GM12864 (cell line): ENCODE data around the gene FAM53C.

Source experiments
- DNase-seq: peaks from one replicate; pipeline ENCODE4 v3.0.0-alpha.2; 2011; ENCODE audit warnings: low read depth
- H3K4me3 ChIP-seq: 2 replicates; pipeline ENCODE4 v1.5.1; 2011; ENCODE audit warnings: mild to moderate bottlenecking, low read depth, low read length, control low read depth
- CTCF ChIP-seq: IDR thresholded peaks from 2 replicates; pipeline ENCODE4 v1.5.1; 2011; ENCODE audit warnings: low read depth, mild to moderate bottlenecking, moderate library complexity, low read length, control low read depth, inconsistent platforms; ENCODE audit errors: missing control alignments

The FAM53C gene

GRCh38 chr5:138370537-138370936 lies 32.5 kb downstream of the FAM53C start:
- no peak for TF ChIP-seq CTCF
- H3K4me3 ChIP-seq: no peak overlapping the region
- no peak for DNase-seq

- no peak for DNase-seq
- no peak for TF ChIP-seq CTCF
- H3K4me3 ChIP-seq: no peak overlapping the region
Observed at GRCh38 chr5:138371454-138371853, 33.4 kb downstream of the FAM53C start.

GRCh38 chr5:138372225-138372624 lies 34.2 kb downstream of the FAM53C start:
- H3K4me3 ChIP-seq: no peak overlapping the region

DNA sequence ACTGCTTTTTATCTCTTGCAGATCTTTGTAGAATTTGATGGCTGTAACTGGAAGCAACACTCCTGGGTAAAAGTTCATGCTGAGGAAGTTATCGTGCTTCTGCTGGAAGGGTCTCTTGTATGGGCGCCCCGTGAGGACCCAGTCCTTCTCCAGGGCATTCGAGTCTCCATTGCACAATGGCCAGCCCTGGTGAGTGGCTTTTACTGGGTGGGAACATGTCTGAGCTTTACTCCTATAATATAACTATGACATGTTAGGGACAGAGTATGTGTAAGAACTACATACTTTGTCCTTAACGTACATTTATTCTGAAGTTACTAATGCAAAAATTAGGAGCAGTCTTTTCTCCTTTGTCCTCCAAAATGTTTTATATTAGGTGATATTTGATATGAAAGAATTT lies 34.6 kb downstream of the FAM53C start:
- no peak for DNase-seq
- TF ChIP-seq CTCF: no peak

More at GRCh38 chr5:138372225-138372624, 34.2 kb downstream of the FAM53C start:
- DNase-seq: no peak
- TF ChIP-seq CTCF: no peak

DNA sequence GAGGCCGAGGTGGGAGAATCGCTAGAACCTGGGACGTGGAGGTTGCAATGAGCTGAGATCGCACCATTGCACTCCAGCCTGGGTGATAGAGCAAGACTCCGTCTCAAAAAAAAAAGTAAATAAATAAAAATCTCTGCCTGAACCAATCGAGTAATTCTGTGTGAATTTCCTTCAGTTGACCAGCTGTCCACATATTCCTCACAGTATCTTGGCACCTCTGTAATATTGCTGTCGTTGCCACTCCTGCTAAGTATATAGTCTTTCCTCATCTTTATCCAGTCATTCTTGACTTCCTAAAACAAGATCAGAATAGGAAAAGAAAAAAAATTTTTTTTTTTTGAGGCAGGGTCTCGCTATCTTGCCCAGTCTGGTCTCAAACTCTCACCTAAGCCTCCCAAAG lies 44.3 kb downstream of the FAM53C start:
- no peak for DNase-seq
- no peak for TF ChIP-seq CTCF
- no peak overlapping the region for H3K4me3 ChIP-seq

More for the DNA sequence above, 34.6 kb downstream of the FAM53C start:
- H3K4me3 ChIP-seq: no peak overlapping the region

GRCh38 chr5:138385660-138386059 lies 47.6 kb downstream of the FAM53C start:
- no peak for TF ChIP-seq CTCF
- H3K4me3 ChIP-seq: no peak overlapping the region
- DNase-seq: no peak

- no peak overlapping the region for H3K4me3 ChIP-seq
- no peak for DNase-seq
- no peak for TF ChIP-seq CTCF
Observed at GRCh38 chr5:138386290-138386689, 48.2 kb downstream of the FAM53C start.
